Caco-2 (cell line): Measurements from ENCODE around the gene DKKL1. TPM values are rescaled to one million over a fixed set of nuclear protein-coding genes. Genes with fewer than 3 reads are reported as not detected.

ENCODE experiments used
- BruUV-seq: library from RNA; stranded (reverse); fragments of 400-500 nt; replicated peaks from 2 replicates; lab custom pipeline; 2021; lab: Mats Ljungman, UMichigan
- CTCF ChIA-PET: fragments of 300-600 bp; sonication (Branson Sonifier 250); formaldehyde crosslinking; loops from one replicate; lab custom pipeline; 2022; ENCODE audit warnings: antibody characterized with exemption; lab: Charles Lee
- POLR2A ChIA-PET: fragments of 300-600 bp; sonication (Branson Sonifier 250); formaldehyde crosslinking; loops from one replicate; lab custom pipeline; 2022; ENCODE audit warnings: antibody characterized with exemption; lab: Charles Lee
- DNase-seq, 2 experiments: peaks; one replicate each; pipeline versions ENCODE4 v3.0.0 to v3.0.0-alpha.2; 2020 to 2022
- H3K27me3 ChIP-seq: replicated peaks from 2 replicates; pipeline ENCODE4 v1.6.0; 2011; ENCODE audit warnings: low read length; ENCODE audit not compliant: control insufficient read depth, insufficient read depth
- H3K36me3 ChIP-seq: 2 replicates; pipeline ENCODE4 v1.5.1; 2011; ENCODE audit warnings: low read length; ENCODE audit not compliant: control insufficient read depth, insufficient read depth
- H3K4me1 ChIP-seq: fragments of 250-450 bp; sonication (Bioruptor Pico); 2 replicates; pipeline ENCODE4 v1.5.1; 2020; ENCODE audit warnings: mild to moderate bottlenecking
- H3K4me3 ChIP-seq: 2 replicates; pipeline ENCODE4 v1.5.1; 2011; ENCODE audit warnings: low read depth, mild to moderate bottlenecking, control low read depth, low read length
- H3K9me3 ChIP-seq: fragments of 250-450 bp; sonication (Bioruptor Pico); 2 replicates; pipeline ENCODE4 v1.5.1; 2020; ENCODE audit warnings: mild to moderate bottlenecking, moderate library complexity
- H3K27ac Mint-ChIP-seq: one replicate; pipeline ENCODE4 v1.8.0; 2022; ENCODE audit warnings: mixed read lengths; ENCODE audit not compliant: unreplicated experiment
- H3K27me3 Mint-ChIP-seq: one replicate; pipeline ENCODE4 v1.8.0; 2022; ENCODE audit warnings: mixed read lengths; ENCODE audit not compliant: insufficient read depth, unreplicated experiment
- H3K36me3 Mint-ChIP-seq: one replicate; pipeline ENCODE4 v1.8.0; 2022; ENCODE audit warnings: mild to moderate bottlenecking, mixed read lengths; ENCODE audit not compliant: insufficient read depth, unreplicated experiment
- H3K4me1 Mint-ChIP-seq: one replicate; pipeline ENCODE4 v1.8.0; 2022; ENCODE audit warnings: low read depth, mixed read lengths; ENCODE audit not compliant: unreplicated experiment
- H3K4me3 Mint-ChIP-seq: one replicate; pipeline ENCODE4 v1.8.0; 2022; ENCODE audit warnings: mild to moderate bottlenecking, moderate library complexity, mixed read lengths; ENCODE audit not compliant: unreplicated experiment
- H3K9me3 Mint-ChIP-seq: one replicate; pipeline ENCODE4 v1.8.0; 2022; ENCODE audit warnings: mixed read lengths; ENCODE audit not compliant: unreplicated experiment
- CTCF ChIP-seq, 2 experiments: fragments of 200-600 bp in 1 of 2; IDR thresholded peaks; 1 replicate in 1 of 2; 2 replicates in 1 of 2; pipeline versions ENCODE4 v1.5.1 to v1.8.0; 2011 to 2022; ENCODE audit warnings: antibody characterized with exemption in 1 of 2, control low read depth in 1 of 2, inconsistent platforms in 1 of 2, low read depth in 1 of 2, low read length in 1 of 2, mild to moderate bottlenecking in 1 of 2, moderate library complexity in 1 of 2; ENCODE audit not compliant: insufficient read depth in 1 of 2, severe bottlenecking in 1 of 2, unreplicated experiment in 1 of 2
- intact Hi-C: fragments of 100-400 bp; cut with micrococcal nuclease; formaldehyde crosslinking; loops from one replicate; pipeline ENCODE4 v1.10.0; 2022; ENCODE audit not compliant: unreplicated experiment
- total RNA-seq: library from RNA; stranded (reverse); gene quantifications from 2 replicates; pipeline ENCODE4 v1.2.3, GENCODE V29; 2022

DKKL1 gene
- total RNA-seq, 1 experiment from 2014 or later: not detected

DNA sequence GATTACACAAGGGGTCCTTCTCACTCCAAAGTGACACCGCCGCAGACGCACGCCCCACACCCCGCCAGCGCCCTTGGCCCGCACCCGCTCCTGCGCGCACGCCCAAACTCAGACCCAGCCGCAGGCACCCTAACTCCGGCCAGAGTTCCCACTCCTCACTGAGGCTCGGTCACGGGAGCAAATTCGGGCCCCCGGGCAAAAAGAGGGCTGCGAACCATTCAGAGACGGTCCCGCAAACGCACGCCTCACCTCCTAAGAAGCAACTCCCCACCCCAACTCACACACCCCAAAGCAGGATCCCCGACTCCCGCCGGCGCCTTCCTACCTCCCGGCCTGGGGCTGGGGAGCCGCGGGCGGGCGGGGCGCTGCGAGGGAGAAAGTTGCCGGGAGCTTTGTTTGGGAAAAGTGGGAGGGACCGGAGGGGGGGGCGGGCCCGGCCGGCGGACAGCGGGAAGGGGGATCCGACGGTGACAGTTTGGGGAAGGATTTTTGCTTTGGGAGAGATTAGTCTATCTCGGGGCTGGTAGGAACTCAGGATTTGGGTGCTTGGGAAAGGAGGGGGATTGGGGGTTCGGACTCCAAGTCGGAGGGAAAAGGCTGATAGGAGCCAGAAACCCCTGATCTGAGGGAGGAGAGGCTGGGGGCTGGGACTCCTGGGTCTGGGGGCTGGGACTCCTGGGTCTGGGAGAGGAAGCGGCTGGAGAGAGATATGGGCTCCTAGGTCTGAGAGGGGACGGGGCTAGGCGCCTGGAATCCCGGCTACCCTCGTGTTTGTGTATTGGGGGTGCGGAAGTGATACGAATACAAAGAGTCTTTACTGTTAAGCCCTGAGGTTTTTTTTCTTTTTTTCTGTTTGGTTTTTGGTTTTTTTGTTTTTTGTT, 1.4 kb upstream of the DKKL1 start, which contains the start of gene TEAD2:
TEAD2 (minus strand) TSS at position 369 of the 881 bp plus-strand sequence. CDS start 2,341 bp downstream, outside the sequence.
- H3K27ac Mint-ChIP-seq: no peak within 1 kb of the TSS
- no peaks in the 10 kb centered on the region; the same call in 1 of the 2 replicates for H3K27me3 ChIP-seq
- CTCF ChIA-PET: interaction anchor here (0.6 to 0.7 kb wide), 3 partner anchors 18 to 106 kb away, joined by 3 to 4 read pairs (median 3); no protein-coding TSS in a partner anchor
- no TSS peak for BruUV-seq
- POLR2A ChIA-PET: interaction anchor here (1.2 kb wide), 1 partner anchor 91 kb away, joined by 9 read pairs; the partner anchor contains the start of gene ALDH16A1
- no peaks in the 10 kb centered on the region for H3K27me3 Mint-ChIP-seq
- H3K36me3 Mint-ChIP-seq: no peaks in the 10 kb centered on the region
- no peaks in the 10 kb centered on the region for H3K9me3 Mint-ChIP-seq
- no peaks in the 10 kb centered on the region for H3K9me3 ChIP-seq
- H3K4me1 ChIP-seq: peaks cover 8% of the 10 kb centered on the region; the same call in 1 of the 2 replicates
- peaks cover 11% of the 10 kb centered on the region for H3K4me1 Mint-ChIP-seq
- TF ChIP-seq CTCF (IDR thresholded peaks at IDR 0.05; ENCODE audit: insufficient read depth in 1 of 2, low read depth in 1 of 2, low read length in 1 of 2, severe bottlenecking in 1 of 2, unreplicated experiment in 1 of 2): no peak
- H3K36me3 ChIP-seq: no peaks in the 10 kb centered on the region
- intact Hi-C loops: no loop called here
- H3K4me3 Mint-ChIP-seq: no peak within 1 kb of the TSS
- peak within 1 kb of the TSS; percentile 64 for H3K4me3 ChIP-seq
- peak; percentile 58 to 59 for DNase-seq

- Mint-ChIP-seq H3K27me3 (no peaks in the 10 kb centered on the region), H3K4me3 (no peak overlapping the region), H3K36me3 (no peaks in the 10 kb centered on the region), H3K9me3 (no peaks in the 10 kb centered on the region), H3K4me1 (peaks cover 11% of the 10 kb centered on the region), H3K27ac (no peak overlapping the region)
- Histone ChIP-seq H3K27me3 (no peaks in the 10 kb centered on the region; the same call in 1 of the 2 replicates), H3K4me3 (peak overlapping the region; percentile 64), H3K9me3 (no peaks in the 10 kb centered on the region), H3K36me3 (no peaks in the 10 kb centered on the region), H3K4me1 (peaks cover 8% of the 10 kb centered on the region; the same call in 1 of the 2 replicates)
- TF ChIP-seq CTCF (IDR thresholded peaks at IDR 0.05; ENCODE audit: insufficient read depth in 1 of 2, low read depth in 1 of 2, low read length in 1 of 2, severe bottlenecking in 1 of 2, unreplicated experiment in 1 of 2): no peak
- intact Hi-C loops: loop anchor here (1.0 kb wide), 2 partner anchors 24 to 80 kb away; no protein-coding TSS in a partner anchor
- ChIA-PET POLR2A (interaction anchor here (1.2 kb wide), 1 partner anchor 90 kb away, joined by 9 read pairs; the partner anchor contains the start of gene ALDH16A1), CTCF (interaction anchor here (0.6 kb wide), 1 partner anchor 31 kb away, joined by 3 read pairs; no protein-coding TSS in a partner anchor)
- no TSS peak for BruUV-seq
- DNase-seq: peak in 1 of 2 experiments; percentile 24
Measured at GRCh38 chr19:49362929-49363267, 779 bp upstream of the DKKL1 start.

- POLR2A ChIA-PET: no interaction called here
- H3K27ac Mint-ChIP-seq: no peak overlapping the region
Measured at GRCh38 chr19:49364083-49364737, 533 bp downstream of the DKKL1 start.

More at GRCh38 chr19:49364083-49364737, 533 bp downstream of the DKKL1 start:
- H3K4me3 Mint-ChIP-seq: no peak overlapping the region
- Histone ChIP-seq H3K36me3 (no peaks in the 10 kb centered on the region), H3K4me3 (0 out of 2 replicates have a peak overlapping the region, but pooled peaks have one; percentile 12), H3K9me3 (peaks cover 9% of the 10 kb centered on the region), H3K27me3 (no peaks in the 10 kb centered on the region; the same call in 1 of the 2 replicates), H3K4me1 (peaks cover 8% of the 10 kb centered on the region; the same call in 1 of the 2 replicates)
- TF ChIP-seq CTCF (IDR thresholded peaks at IDR 0.05; ENCODE audit: insufficient read depth in 1 of 2, low read depth in 1 of 2, low read length in 1 of 2, severe bottlenecking in 1 of 2, unreplicated experiment in 1 of 2): no peak
- no peak for DNase-seq
- peaks cover 3% of the 10 kb centered on the region for H3K9me3 Mint-ChIP-seq
- intact Hi-C loops: no loop called here
- peaks cover 11% of the 10 kb centered on the region for H3K4me1 Mint-ChIP-seq
- H3K36me3 Mint-ChIP-seq: no peaks in the 10 kb centered on the region
- BruUV-seq: no TSS peak
- CTCF ChIA-PET: interaction anchor here (1.1 kb wide), 1 partner anchor 24 kb away, joined by 6 read pairs; the partner anchor contains the start of gene KASH5
- no peaks in the 10 kb centered on the region for H3K27me3 Mint-ChIP-seq
